HG03565 (cell line): Measurements from ENCODE around the gene STX8.
A peak's percentile ranks its signal among the peaks of the same experiment; 100 is the strongest.
"Not testable (repeated sequence)": the region's sequence is repeated elsewhere in the genome, so short reads cannot be mapped to it uniquely, and the experiment has no call there.

Source experiments
- ATAC-seq: cut with Tn5 transposase; IDR thresholded peaks from one replicate; pipeline ENCODE4 v1.9.1; 2021; ENCODE audit warnings: mild to moderate bottlenecking, moderate library complexity; ENCODE audit not compliant: unreplicated experiment

Gene STX8, protein sequence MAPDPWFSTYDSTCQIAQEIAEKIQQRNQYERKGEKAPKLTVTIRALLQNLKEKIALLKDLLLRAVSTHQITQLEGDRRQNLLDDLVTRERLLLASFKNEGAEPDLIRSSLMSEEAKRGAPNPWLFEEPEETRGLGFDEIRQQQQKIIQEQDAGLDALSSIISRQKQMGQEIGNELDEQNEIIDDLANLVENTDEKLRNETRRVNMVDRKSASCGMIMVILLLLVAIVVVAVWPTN

DNA sequence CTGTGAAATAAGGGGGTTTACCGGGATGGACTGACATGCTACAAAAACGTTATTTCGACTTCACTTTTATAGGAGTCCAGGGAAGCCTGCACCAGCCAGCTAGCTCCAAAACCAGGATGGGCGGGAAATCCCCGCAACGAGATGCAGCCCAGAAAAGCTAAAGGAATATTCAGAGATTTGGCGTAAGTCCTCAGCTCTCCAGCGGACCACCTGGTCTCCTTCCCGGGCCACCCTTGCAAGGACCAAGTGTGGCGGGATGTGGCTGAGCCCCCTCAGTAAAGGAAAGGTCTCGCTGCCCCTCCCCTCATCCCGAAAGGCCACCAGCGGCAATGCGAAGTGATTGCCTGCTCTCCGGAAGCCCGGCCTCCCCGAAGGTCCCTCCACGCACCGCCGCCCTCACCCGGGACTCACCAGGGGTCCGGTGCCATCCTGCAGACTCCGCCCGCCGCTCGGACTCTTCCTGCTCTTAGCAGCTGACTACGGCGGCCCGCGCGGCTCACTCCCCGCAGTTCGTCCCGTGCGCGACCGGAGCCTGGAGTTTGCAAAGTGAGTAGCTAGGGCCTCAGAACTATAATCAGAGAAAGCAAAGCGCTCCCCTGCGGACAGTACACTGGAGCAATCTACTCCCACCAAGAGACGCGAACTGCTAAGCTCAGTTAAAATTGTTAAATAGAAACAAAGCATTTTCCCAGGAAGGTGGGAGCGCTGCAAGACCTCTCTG, at the start of gene STX8:
Gene STX8 (minus strand): TSS at position 440 of the 721 bp plus-strand sequence. CDS start 12 bp downstream, at position 428.
- ATAC-seq: peak; percentile 69

DNA sequence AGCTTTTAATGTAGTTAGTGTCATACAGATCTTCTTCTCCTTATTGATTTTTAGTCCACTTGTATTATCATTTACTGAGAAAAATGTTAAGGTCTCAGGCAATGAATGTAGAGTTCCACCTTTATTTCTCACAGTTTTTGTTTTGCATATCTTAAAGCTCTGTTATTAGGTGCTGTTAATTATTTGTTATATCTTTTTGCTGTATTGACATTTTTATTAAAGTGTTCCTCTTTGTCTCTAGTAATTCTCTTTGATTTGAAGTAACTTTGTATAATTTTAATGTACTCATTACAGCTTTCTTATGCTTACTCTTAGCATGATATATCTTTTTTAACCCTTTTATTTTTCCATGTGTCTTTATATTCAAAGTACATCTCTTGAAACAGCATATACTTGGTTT, 47.3 kb upstream of the STX8 start:
- no peak for ATAC-seq

DNA sequence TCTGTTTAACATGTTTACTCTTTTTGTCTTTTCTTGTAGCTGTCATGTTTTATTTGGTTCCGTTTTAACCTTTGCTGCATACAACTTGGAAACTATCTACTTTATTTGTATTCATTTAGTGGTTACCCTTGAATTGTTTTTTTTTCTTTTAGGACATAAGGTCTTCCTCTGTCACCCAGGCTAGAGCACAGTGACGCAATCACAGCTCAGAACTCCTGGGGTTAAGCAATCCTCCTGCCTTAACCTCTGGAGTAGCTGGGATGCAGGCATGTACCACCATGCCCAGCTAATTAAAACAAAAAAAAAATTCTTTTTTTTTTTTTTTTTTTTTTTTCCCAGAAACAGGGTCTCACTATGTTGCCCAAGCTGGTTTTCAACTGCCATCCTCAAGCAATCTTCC, 39.9 kb upstream of the STX8 start:
- ATAC-seq: no peak

DNA sequence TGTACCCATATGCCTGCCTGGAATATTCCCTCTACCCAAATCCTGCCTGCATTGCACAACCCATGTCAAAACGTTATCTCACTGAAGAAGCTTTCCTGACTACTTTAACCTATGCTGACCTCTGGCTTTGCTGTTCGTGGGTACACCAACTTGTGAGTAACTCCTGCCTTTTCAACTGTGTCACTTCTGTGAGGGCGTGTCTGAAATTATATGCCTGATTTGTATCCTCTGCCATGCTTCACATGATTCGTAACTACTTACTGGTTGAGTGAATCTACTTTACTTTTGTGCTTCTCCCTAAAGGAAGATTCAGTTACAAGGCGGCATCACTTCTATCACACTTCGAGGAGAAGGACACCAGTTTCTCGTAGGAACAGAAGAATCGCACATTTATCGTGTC, 36.4 kb upstream of the STX8 start:
- no peak for ATAC-seq

DNA sequence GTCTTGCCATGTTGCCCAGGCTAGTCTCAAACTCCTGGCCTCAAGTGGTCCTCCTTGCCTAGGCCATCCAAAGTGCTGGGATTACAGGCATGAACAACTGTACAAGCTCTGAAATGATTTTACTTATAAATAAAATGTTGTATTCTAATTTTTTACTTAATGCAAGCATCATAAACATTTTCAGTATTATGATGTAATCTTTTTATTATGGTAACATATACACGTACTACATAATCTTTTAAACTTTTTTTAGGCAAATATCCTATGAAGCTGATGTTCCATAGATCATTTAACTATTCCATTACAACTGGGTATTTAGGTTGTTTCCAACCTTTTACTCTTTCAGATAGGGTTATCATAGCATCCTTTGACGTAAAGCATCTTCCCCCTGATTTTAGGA, 35.9 kb upstream of the STX8 start:
- no peak for ATAC-seq

DNA sequence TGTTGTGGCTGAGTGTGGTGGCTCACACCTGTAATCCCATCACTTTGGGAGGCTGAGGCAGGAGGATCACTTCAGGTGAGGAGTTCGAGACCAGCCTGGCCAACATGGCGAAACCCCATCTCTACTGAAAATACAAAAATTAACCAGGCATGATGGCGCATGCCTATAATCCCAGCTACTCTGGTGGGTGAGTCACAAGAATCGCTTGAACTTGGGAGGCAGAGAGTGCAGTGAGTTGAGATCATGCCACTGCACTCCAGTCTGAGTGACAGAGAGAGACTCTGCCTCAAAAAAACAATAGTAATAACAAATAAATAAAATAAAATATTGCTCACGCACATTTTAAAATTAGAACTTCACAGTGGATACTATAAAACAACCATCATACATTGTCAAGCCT, 31.4 kb upstream of the STX8 start:
- ATAC-seq: not testable (repeated sequence)

DNA sequence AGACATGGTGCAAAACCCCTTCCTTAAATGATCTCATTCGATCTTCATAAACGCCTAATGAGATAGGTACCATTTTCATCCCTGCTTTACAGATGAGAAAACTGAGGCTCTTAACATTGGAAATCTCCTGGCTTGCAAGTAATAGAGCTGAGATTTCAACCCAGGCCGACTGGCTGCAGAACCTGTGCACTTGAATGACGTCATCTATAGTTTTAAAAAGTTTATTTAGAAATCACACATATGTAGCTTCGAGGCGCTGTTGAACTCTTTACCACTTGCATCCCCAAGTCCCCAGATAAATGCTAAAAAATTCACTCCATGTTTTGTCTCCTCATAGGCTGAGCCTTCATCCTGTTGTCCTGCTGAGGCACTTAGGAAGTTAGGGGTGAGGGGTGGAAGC, 30.8 kb upstream of the STX8 start:
- no peak for ATAC-seq

DNA sequence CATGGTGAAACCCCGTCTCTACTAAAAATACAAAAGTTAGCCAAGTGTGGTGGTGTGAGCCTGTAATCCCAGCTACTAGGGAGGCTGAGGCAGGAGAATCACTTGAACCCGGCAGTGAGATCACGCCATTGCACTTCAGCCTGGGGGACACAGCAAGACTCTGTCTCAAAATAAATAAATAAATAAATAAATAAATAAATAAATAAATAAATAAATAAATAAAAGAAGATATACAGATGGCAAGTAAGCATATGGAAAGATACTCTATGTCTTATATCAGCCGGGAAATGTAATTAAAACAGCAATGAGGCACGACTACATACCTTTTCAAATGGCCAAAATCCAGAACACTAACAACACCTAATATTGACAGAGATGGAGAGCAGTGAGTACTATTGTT, 29.0 kb upstream of the STX8 start:
- ATAC-seq: not testable (repeated sequence)

DNA sequence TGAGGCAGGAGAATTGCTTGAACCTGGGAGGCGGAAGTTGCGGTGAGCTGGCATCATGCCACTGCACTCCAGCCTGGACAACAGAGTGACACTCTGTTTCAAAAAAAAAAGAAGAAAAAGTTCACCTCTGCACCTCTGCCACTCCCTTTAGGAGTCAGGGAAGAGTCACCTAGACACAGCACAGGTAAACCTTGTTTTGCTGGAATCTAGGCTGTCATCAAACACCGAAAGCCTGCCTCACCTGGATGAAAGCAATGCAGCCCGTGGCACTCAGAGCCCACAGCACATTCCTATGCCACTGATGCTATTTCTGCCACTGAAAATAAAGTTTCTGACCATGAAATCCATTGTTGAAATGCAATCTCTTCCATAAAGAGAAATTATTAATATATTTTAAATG, 23.0 kb upstream of the STX8 start:
- no peak for ATAC-seq

DNA sequence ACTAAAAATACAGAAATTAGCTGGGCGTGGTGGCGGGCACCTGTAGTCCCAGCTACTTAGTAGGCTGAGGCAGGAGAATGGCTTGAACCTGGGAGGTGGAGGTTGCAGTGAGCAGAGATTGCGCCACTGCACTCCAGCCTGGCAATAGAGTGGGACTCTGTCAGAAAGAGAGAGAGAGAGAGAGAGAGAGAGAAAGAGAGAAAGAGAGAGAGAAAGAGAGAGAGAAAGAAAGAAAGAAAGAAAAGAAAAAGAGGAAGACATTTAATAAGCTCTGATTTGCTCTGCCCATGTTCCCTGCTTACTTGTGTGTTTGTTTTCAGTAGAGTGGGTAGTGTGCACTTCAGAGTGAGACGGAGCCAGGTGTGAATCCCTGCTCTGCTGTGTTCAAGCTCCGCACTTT, 22.0 kb upstream of the STX8 start:
- ATAC-seq: not testable (repeated sequence)

DNA sequence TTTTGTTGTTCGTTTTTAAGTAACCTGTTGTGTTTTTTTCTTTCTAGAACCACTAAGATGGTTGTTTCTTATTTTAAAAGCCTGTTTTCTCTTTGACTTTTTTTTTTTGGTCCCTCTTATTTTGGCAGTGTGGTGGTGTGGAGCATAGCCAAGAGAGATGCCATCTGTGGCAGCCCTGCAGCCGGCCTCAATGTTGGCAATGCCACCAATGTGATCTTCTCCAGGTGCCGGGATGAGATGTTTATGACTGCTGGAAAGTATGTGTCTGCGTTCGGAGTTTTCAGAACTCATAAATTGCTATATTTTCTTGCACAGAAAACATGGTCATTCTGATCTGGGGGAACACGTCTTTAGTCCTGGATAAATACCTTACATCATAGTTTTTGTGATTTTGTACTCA, 18.4 kb upstream of the STX8 start:
- ATAC-seq: no peak

DNA sequence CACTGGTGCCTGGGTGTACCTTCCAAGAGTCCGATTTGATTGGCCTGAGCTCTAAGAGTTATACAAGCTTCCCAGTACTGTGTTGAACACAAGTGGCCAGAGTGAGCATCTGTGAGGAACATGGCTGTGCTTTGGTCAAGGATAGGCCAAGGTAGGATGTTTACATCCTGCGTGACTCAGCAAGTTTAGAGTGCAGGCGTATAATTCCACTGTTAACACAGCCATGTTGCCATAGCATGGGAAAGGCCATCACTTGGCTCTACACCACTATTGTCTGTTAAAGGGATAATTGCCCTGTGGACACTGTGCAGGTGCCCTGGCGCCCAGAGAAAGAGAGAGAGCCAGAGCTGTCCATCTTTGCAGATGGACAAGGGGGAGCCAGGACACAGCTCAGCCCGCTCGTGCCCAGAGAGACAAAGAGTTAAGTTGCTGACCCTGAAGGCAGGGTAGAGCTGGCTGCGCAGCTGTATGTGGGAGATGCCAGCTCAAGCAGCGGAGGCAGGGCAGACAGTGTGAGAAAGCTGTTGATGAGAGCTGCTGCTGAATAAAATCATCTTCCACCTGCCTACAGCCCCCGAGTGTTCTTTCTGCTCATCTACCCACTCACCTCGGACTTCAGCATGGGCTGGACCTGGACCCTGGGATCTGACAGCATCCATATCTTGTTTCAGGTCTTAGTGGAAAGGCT, 12.5 kb upstream of the STX8 start:
- ATAC-seq: no peak

DNA sequence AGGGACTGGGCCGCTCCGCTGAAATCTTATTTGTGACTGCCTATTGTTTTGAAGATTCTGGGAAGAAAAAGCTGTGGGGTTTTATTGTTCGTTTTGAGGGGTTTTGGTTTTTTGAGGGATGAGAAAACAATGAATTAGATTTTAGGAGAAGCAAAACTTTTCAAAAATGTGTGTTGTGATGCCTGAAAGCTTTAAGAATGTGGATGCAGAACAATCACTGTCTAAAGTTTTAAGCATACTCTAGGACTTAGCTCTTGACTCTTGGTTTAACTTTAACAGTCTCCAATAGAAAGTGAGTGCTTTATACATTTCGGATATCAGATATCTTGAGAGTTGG, 1.7 kb upstream of the STX8 start:
- no peak for ATAC-seq

DNA sequence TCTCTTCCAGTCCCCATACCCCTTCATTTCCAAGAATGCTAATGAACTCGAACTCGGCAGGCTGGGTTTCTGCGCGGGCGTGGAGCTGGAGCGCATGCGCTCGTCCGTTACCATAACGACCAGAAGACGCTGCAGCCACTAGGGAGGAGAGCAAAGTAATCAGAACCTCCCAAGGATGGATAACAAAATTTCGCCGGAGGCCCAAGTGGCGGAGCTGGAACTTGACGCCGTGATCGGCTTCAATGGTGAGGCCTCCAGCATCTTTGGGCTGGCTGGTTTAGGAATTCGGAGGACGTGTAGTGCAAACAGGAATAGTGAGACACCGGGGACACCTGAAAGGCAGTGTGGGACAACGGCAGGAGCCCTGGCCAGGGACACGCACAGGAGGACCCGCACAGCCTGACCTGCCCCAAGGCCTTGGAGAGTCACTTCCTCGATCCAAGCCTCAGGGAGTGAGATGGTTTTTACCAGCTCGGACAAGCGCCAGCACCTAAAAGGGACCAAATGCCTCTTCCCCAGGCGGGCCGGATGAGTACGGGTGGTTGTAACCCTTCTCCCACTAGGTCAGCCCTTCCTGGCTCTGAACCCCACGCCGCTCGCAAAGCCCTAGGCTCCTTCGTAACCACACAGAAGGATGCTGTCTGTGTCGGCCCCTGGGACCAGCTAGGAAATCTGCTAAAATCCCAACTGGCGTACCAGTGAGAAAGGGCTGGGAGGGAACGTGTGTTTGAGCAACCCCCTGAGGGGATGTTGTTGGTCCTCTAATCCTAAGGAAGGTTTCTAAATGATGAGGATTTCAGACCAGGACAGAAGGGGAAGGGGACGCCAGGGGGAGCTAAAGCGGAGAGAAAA, 1.1 kb upstream of the STX8 start, which contains the start of gene CFAP52:
Gene CFAP52 (plus strand): TSS at position 122 of the 852 bp plus-strand sequence. CDS start 54 bp downstream, at position 176.
- peak; percentile 54 for ATAC-seq

DNA sequence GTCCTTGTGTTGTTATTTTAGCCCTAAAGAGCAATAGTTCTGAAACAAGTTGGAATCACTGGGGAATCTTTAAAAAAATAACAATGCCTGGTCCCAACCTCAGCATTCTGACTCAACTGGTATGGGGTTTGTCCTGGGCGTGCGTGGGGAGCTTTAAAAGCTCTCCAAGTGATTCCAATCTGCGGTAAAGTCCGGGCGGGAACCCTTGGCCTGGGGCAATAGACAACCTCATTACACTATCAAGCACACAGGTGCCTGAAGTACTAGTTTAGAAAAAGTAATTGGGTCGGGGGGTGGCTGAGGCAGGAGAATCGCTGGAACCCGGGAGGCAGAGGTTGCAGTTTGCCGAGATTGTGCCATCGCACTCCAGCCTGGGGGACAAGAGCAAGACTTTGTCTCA, 4.4 kb downstream of the STX8 start:
- no peak for ATAC-seq

DNA sequence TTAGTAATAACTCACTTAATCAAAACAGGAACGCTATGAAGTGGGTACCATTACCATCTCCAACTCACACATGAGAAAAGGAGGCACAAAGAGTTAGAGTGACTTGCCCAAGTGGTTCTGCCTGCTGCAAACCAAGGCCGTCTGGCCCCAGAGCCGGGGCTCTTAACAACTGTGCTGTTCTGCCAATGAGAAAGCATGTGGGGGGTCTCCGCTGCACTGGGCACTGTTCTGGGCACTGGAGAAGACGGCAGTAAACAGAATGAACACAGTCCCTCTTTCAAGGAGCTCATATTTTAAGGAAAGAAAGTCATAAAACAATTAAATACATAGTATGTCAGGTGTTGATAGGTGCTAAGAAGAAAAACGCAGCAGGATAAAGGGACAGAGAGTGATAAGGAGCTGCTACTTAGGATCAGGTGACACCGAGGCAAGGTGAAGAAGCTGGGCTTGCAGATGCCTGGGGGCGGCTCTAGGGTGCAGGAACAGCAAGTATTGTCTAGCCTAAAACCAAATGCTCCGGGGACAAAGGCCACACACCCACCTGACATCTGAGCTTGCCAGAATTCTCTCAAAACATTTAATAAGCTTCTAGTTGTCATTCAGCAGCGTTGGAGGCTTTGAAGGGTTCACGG, 6.5 kb downstream of the STX8 start:
- ATAC-seq: no peak

DNA sequence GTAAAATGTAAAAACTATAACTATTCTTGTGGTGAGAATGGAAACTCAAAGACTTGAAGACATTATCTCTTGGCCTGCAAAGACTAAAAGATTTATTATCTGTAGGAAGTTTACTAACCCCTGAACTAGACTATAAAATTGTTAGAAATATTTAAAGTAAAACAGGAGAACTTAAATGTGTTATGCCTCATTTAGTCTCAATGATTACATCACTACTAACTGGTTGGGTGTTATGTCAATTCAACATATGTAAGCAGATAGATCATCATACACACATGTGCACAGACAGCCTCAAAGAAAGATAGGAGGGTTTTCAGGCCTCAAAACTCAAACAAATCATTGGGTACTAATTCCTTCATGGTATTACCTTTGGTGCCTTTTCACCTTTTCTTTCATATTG, 7.6 kb downstream of the STX8 start:
- no peak for ATAC-seq

DNA sequence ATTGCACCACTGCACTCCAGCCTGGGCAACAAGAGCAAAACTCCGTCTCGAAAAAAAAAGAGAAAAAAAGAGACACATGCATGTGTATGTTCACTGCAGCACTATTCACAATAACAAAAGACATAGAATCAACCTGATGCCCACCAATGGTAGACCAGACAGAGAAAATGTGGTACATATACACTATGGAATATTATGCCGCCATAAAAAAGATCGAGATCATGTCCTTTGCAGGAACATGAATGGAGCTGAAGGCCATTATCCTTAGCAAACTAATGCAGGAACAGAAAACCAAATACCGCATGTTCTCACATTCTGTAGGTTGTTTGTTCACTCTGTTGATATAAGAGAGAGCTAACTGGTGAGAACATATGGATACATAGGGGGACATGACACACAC, 8.9 kb downstream of the STX8 start:
- ATAC-seq: not testable (repeated sequence)

DNA sequence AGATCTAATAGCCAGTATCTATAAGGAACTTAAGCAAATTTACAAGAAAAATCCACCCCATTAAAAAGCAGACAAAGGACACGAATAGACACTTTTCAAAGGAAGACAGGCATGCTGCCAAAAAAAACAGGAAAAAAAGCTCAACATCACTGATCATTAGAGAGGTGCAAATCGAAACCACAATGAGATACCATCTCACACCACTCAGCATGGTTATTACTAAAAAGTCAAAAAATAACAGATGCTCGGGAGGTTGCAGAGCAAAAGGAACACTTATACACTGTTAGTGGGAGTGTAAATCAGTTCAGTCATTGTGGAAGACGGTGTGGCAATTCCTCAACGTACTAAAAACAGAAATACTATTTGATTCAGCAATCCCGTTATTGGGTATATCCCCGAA, 9.6 kb downstream of the STX8 start:
- no peak for ATAC-seq

DNA sequence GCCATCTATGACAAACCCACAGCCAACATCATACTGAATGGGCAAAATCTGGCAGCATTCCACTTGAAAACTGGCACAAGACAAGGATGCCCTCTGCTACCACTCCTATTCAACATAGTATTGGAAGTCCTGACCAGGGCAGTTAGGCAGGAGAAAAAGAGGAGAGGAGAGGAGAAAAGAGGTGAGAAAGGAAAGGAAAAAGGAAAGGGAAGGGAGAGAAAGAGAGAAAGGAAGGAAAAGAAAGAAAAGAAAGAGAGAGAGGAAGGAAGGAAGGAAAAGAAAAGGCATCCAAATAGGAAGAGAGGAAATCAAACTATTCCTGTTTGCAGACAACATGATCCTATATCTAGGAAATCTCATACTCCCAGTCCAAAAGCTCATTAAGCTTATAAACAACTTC, 11.5 kb downstream of the STX8 start:
- no peak for ATAC-seq

DNA sequence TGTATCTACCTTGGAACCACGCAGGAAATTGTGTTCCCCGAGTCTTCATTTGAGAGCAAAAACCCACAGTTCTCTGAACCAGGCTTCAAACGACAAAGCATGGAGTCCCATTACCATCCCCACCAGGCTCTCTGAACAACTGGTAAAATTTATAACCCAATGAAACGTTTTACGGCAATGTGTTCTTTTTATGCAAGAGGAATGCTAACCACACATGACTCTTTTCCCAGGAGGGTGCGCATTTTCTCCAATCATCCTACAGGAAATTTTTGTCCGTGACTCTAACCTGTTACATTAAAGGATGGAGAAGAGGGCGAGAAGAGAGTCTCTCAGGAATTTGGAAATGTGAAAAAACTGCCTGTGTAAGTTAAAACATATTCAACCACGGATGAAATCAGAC, 17.8 kb downstream of the STX8 start:
- no peak for ATAC-seq
